B cell (primary cell): Measurements from ENCODE around the gene MBD6.

Experiments used
- CTCF ChIP-seq: fragments of 200-600 bp; IDR thresholded peaks from one replicate; pipeline ENCODE4 v1.8.0; 2022; ENCODE audit warnings: antibody characterized with exemption, mild to moderate bottlenecking
- EZH2 ChIP-seq: IDR thresholded peaks from 2 replicates; pipeline ENCODE4 v1.6.1; 2012; ENCODE audit warnings: borderline replicate concordance, low read depth, mild to moderate bottlenecking, moderate library complexity, low read length; ENCODE audit not compliant: insufficient read depth, poor library complexity, severe bottlenecking

- no peak for TF ChIP-seq CTCF
- no peak for TF ChIP-seq EZH2
Observed at GRCh38 chr12:57497223-57498131, 25.1 kb upstream of the MBD6 start.
